ENCODE results near the gene PSTPIP1. TPM values are rescaled to one million over a fixed set of nuclear protein-coding genes. Genes with fewer than 3 reads are reported as not detected.

The PSTPIP1 gene
- total RNA-seq, 1 donor from 2014 or later = 5.3 TPM

GRCh38 chr15:76978522-76979330 is 16.2 kb upstream of the PSTPIP1 start:
- DNase-seq = no peak

- DNase-seq = no peak
Measured at GRCh38 chr15:76979331-76979925, 15.5 kb upstream of the PSTPIP1 start.

GRCh38 chr15:76979996-76980520 is 14.9 kb upstream of the PSTPIP1 start:
- DNase-seq = no peak

GRCh38 chr15:76982356-76982755 is 12.6 kb upstream of the PSTPIP1 start:
- DNase-seq = no peak

- DNase-seq = no peak
Measured at GRCh38 chr15:76982756-76983155, 12.2 kb upstream of the PSTPIP1 start.

- DNase-seq = no peak
Measured at GRCh38 chr15:76983590-76984375, 11.1 kb upstream of the PSTPIP1 start.

GRCh38 chr15:76986743-76987142 is 8.2 kb upstream of the PSTPIP1 start:
- DNase-seq = no peak

- no peak for DNase-seq
Measured at GRCh38 chr15:76987276-76987675, 7.7 kb upstream of the PSTPIP1 start.

- DNase-seq = no peak
Measured at GRCh38 chr15:76987896-76988860, 6.7 kb upstream of the PSTPIP1 start.

- no peak for DNase-seq
Measured at GRCh38 chr15:76988867-76989780, 5.8 kb upstream of the PSTPIP1 start.

- no peak for DNase-seq
Measured at GRCh38 chr15:76991048-76991447, 3.9 kb upstream of the PSTPIP1 start.

GRCh38 chr15:76991741-76992645 is 2.9 kb upstream of the PSTPIP1 start:
- no peak for DNase-seq

- DNase-seq = no peak
Measured at GRCh38 chr15:76993114-76993725, 1.7 kb upstream of the PSTPIP1 start.

- DNase-seq = no peak
Measured at GRCh38 chr15:76994001-76994400, 925 bp upstream of the PSTPIP1 start.

GRCh38 chr15:76994496-76994895 is 430 bp upstream of the PSTPIP1 start:
- DNase-seq = no peak

- DNase-seq = no peak
Measured at GRCh38 chr15:76996076-76996525, 1.2 kb downstream of the PSTPIP1 start.

GRCh38 chr15:76996526-76997401 is 1.8 kb downstream of the PSTPIP1 start:
- no peak for DNase-seq

All from tongue (tissue), 2 donors.